Mesothelial cell of epicardium (in vitro differentiated cells): ENCODE measurements around the gene SLC25A47. TPM values are rescaled to one million over a fixed set of nuclear protein-coding genes. Genes with fewer than 3 reads are reported as not detected.
"Not testable (repeated sequence)": the region's sequence is repeated elsewhere in the genome, so short reads cannot be mapped to it uniquely, and the experiment has no call there.

Source experiments
- DNase-seq, 2 experiments: peaks; one replicate each; pipeline ENCODE4 v3.0.0; 2021; ENCODE audit warnings: low spot score in 2 of 2; ENCODE audit not compliant: unreplicated experiment in 2 of 2
- H3K27ac Mint-ChIP-seq: 2 replicates; pipeline ENCODE4 v1.8.0; 2021; ENCODE audit warnings: mixed read lengths
- H3K27me3 Mint-ChIP-seq: 2 replicates; pipeline ENCODE4 v1.8.0; 2021; ENCODE audit warnings: low read depth, mixed read lengths
- H3K36me3 Mint-ChIP-seq: 2 replicates; pipeline ENCODE4 v1.8.0; 2021; ENCODE audit warnings: mixed read lengths
- H3K4me1 Mint-ChIP-seq: 2 replicates; pipeline ENCODE4 v1.8.0; 2021; ENCODE audit warnings: mixed read lengths
- H3K4me3 Mint-ChIP-seq: 2 replicates; pipeline ENCODE4 v1.8.0; 2021; ENCODE audit warnings: mild to moderate bottlenecking, moderate library complexity, mixed read lengths
- H3K9me3 Mint-ChIP-seq: 2 replicates; pipeline ENCODE4 v1.8.0; 2021; ENCODE audit warnings: mixed read lengths
- CTCF ChIP-seq: fragments of 200-600 bp; sonication (generic); IDR thresholded peaks from one replicate; pipeline ENCODE4 v1.5.0; 2021; ENCODE audit warnings: antibody characterized with exemption; ENCODE audit not compliant: unreplicated experiment
- total RNA-seq: library from RNA; stranded (reverse); gene quantifications from 3 replicates; pipeline ENCODE4 v1.2.1, GENCODE V29; 2021

The SLC25A47 gene
- total RNA-seq, 1 donor from 2014 or later = not detected

- Mint-ChIP-seq H3K4me1 (peaks cover 31% of the 10 kb centered on the region), H3K27ac (peak overlapping the region; percentile 59), H3K9me3 (no peaks in the 10 kb centered on the region)
These were observed 16.0 kb upstream of the SLC25A47 start for GRCh38 chr14:100306998-100307765.

GRCh38 chr14:100307766-100308426 lies 15.2 kb upstream of the SLC25A47 start:
- Mint-ChIP-seq H3K27ac (peak overlapping the region; percentile 30), H3K9me3 (no peaks in the 10 kb centered on the region), H3K27me3 (no peaks in the 10 kb centered on the region), H3K36me3 (no peaks in the 10 kb centered on the region), H3K4me1 (peaks cover 37% of the 10 kb centered on the region), H3K4me3 (peak overlapping the region; percentile 89)
- TF ChIP-seq CTCF = no peak
- DNase-seq = no peak

More at GRCh38 chr14:100306998-100307765, 16.0 kb upstream of the SLC25A47 start:
- no peaks in the 10 kb centered on the region for H3K27me3 Mint-ChIP-seq
- TF ChIP-seq CTCF = no peak
- DNase-seq = peak in 1 of 2 experiments; percentile 53
- peak overlapping the region; percentile 89 for H3K4me3 Mint-ChIP-seq
- no peaks in the 10 kb centered on the region for H3K36me3 Mint-ChIP-seq

- H3K36me3 Mint-ChIP-seq, H3K9me3 Mint-ChIP-seq, H3K27me3 Mint-ChIP-seq, DNase-seq: not testable (repeated sequence)
- Mint-ChIP-seq H3K4me3 (peak overlapping the region; percentile 15), H3K27ac (peak overlapping the region; percentile 25), H3K4me1 (peaks cover 37% of the 10 kb centered on the region)
These were observed 14.7 kb upstream of the SLC25A47 start for GRCh38 chr14:100308427-100308792.

- DNase-seq = no peak
- Mint-ChIP-seq H3K4me1 (peaks cover 37% of the 10 kb centered on the region), H3K27me3 (no peaks in the 10 kb centered on the region), H3K4me3 (no peak overlapping the region), H3K9me3 (no peaks in the 10 kb centered on the region), H3K36me3 (no peaks in the 10 kb centered on the region), H3K27ac (no peak overlapping the region)
- no peak for TF ChIP-seq CTCF
These were observed 14.0 kb upstream of the SLC25A47 start for GRCh38 chr14:100309028-100309737.

GRCh38 chr14:100312110-100312876 lies 10.8 kb upstream of the SLC25A47 start:
- H3K27ac Mint-ChIP-seq, H3K9me3 Mint-ChIP-seq, H3K27me3 Mint-ChIP-seq, H3K4me3 Mint-ChIP-seq, DNase-seq, H3K36me3 Mint-ChIP-seq: not testable (repeated sequence)
- H3K4me1 Mint-ChIP-seq = peaks cover 25% of the 10 kb centered on the region

- TF ChIP-seq CTCF = no peak
- Mint-ChIP-seq H3K27me3 (no peaks in the 10 kb centered on the region), H3K36me3 (no peaks in the 10 kb centered on the region), H3K4me1 (peaks cover 18% of the 10 kb centered on the region), H3K27ac (no peak overlapping the region), H3K9me3 (no peaks in the 10 kb centered on the region), H3K4me3 (no peak overlapping the region)
- DNase-seq = no peak
These were observed 10.2 kb upstream of the SLC25A47 start for GRCh38 chr14:100312877-100313400.
